PFSK-1 (cell line): ENCODE data around the gene EN2.

Experiments used
- FOXP2 ChIP-seq: optimal IDR thresholded peaks from 2 replicates; pipeline ENCODE3; 2011; ENCODE audit warnings: borderline replicate concordance, control low read depth, inconsistent platforms; ENCODE audit not compliant: insufficient read depth; ENCODE audit errors: extremely low read length, extremely low read depth
- POLR2AphosphoS5 ChIP-seq: IDR thresholded peaks from 2 replicates; pipeline ENCODE4 v1.6.1; 2012; ENCODE audit warnings: low read depth, mild to moderate bottlenecking, control low read depth, low read length, moderate library complexity
- REST ChIP-seq, 2 experiments: IDR thresholded peaks; 2 replicates each; pipeline versions ENCODE4 v1.6.1 to v1.8.0; 2011 to 2012; ENCODE audit warnings: low read depth in 2 of 2, low read length in 2 of 2, control low read depth in 1 of 2, inconsistent platforms in 1 of 2, mild to moderate bottlenecking in 1 of 2, moderate library complexity in 1 of 2; ENCODE audit not compliant: insufficient read depth in 1 of 2
- SIN3A ChIP-seq: IDR thresholded peaks from 2 replicates; pipeline ENCODE4 v1.6.1; 2012; ENCODE audit warnings: mild to moderate bottlenecking, low read length, moderate library complexity, borderline replicate concordance; ENCODE audit not compliant: insufficient read depth
- TAF1 ChIP-seq: IDR thresholded peaks from 2 replicates; pipeline ENCODE4 v1.6.1; 2012; ENCODE audit warnings: low read length, control low read depth, borderline replicate concordance; ENCODE audit not compliant: insufficient read depth

- no peak for TF ChIP-seq FOXP2
- TF ChIP-seq POLR2AphosphoS5, result no peak
- no peak for TF ChIP-seq REST (IDR thresholded peaks at IDR 0.05; ENCODE audit: insufficient read depth in 1 of 2, low read depth in 2 of 2, low read length in 2 of 2)
- no peak for TF ChIP-seq SIN3A
- no peak for TF ChIP-seq TAF1
Observed at GRCh38 chr7:155444746-155445145, 13.2 kb upstream of the EN2 start.
